ENCODE measurements around the gene ABCB11.

- TF ChIP-seq CTCF (IDR thresholded peaks at IDR 0.05) (no peak), POLR2A (IDR thresholded peaks at IDR 0.05) (peak in 1 of 2 donors; percentile 17), EP300 (IDR thresholded peaks at IDR 0.05) (no peak)
These were observed 38.2 kb upstream of the ABCB11 start, which contains the start of gene DHRS9 for GRCh38 chr2:169069341-169069740.

Measured in sigmoid colon (tissue), 4 donors.